Measurements from ENCODE around the gene OR8B12. TPM values are rescaled to one million over a fixed set of nuclear protein-coding genes. Genes with fewer than 3 reads are reported as not detected.

Gene OR8B12
- total RNA-seq, 1 experiment from 2014 or later, result not detected

GRCh38 chr11:124534051-124534450 is 9.4 kb downstream of the OR8B12 start:
- H4K20me1 ChIP-seq (ENCODE audit: insufficient read depth), result no peaks in the 10 kb centered on the region
- ATAC-seq, result no peak
- no peaks in the 10 kb centered on the region for H3K9me2 ChIP-seq (ENCODE audit: insufficient read depth)
- no peak for DNase-seq (ENCODE audit: low read depth, low spot score)
- no peak overlapping the region for H3K4me3 ChIP-seq (replicated peaks in 1 of 2; ENCODE audit: low read depth in 1 of 2, low read length in 2 of 2)
- TF ChIP-seq ZFX (IDR thresholded peaks at IDR 0.05) (no peak), POLR2A (IDR thresholded peaks at IDR 0.05; ENCODE audit: borderline replicate concordance, extremely low read depth, insufficient read depth, insufficient read length) (no peak), CBX3 (IDR thresholded peaks at IDR 0.05; ENCODE audit: low read depth) (no peak), CEBPB (IDR thresholded peaks at IDR 0.05; ENCODE audit: low read depth) (no peak), TCF7L2 (IDR thresholded peaks at IDR 0.05; ENCODE audit: borderline replicate concordance, extremely low read depth, insufficient read depth, insufficient read length) (no peak), JUND (IDR thresholded peaks at IDR 0.05) (no peak), MAX (IDR thresholded peaks at IDR 0.05) (no peak), ZBTB33 (IDR thresholded peaks at IDR 0.05; ENCODE audit: extremely low read depth, insufficient replicate concordance, low read length) (no peak), REST (IDR thresholded peaks at IDR 0.05; ENCODE audit: low read depth) (no peak), EGR1 (IDR thresholded peaks at IDR 0.05; ENCODE audit: low read depth) (no peak)
- CTCF ChIA-PET, result no interaction called here
- H3K27ac ChIP-seq (ENCODE audit: low read depth, low read length), result no peak overlapping the region
- H2AFZ ChIP-seq (ENCODE audit: low read depth, low read length, poor library complexity, severe bottlenecking), result no peak overlapping the region
- POLR2A ChIA-PET, result no interaction called here
- no TSS peak for BruUV-seq (replicated peaks)
- H3K4me2 ChIP-seq (ENCODE audit: low read length), result no peak overlapping the region
- 0 out of 4 replicates have a peak, but pooled peaks cover 0 to 4% of the 10 kb centered on the region in 2 experiments for H3K4me1 ChIP-seq (ENCODE audit: control insufficient read depth in 1 of 2, insufficient read depth in 2 of 2, low read length in 2 of 2)
- H3K9ac ChIP-seq (ENCODE audit: low read length), result no peak overlapping the region
- no peaks in the 10 kb centered on the region for H3K9me3 ChIP-seq (ENCODE audit: control insufficient read depth in 1 of 2, insufficient read depth in 1 of 2, low read depth in 1 of 2, low read length in 2 of 2)
- intact Hi-C loops (cut with micrococcal nuclease), result no loop called here
- RAD21 ChIA-PET (ENCODE audit: low non-redundant PET in 1 of 2, low total read pairs in 2 of 2, uncharacterized antibody in 2 of 2, unreplicated experiment in 2 of 2), result no interaction called here
- no peaks in the 10 kb centered on the region for H3K79me2 ChIP-seq (ENCODE audit: insufficient read depth, low read length)
- H3K36me3 ChIP-seq (ENCODE audit: control insufficient read depth in 1 of 2, insufficient read depth in 2 of 2, low read length in 2 of 2), result no peaks in the 10 kb centered on the region
- H3K27me3 ChIP-seq (ENCODE audit: insufficient read depth, low read length), result peaks cover 25% of the 10 kb centered on the region

Measured in HCT116 (cell line).